ENCODE results near the gene PDGFRB.

- TF ChIP-seq, protein P1, sequence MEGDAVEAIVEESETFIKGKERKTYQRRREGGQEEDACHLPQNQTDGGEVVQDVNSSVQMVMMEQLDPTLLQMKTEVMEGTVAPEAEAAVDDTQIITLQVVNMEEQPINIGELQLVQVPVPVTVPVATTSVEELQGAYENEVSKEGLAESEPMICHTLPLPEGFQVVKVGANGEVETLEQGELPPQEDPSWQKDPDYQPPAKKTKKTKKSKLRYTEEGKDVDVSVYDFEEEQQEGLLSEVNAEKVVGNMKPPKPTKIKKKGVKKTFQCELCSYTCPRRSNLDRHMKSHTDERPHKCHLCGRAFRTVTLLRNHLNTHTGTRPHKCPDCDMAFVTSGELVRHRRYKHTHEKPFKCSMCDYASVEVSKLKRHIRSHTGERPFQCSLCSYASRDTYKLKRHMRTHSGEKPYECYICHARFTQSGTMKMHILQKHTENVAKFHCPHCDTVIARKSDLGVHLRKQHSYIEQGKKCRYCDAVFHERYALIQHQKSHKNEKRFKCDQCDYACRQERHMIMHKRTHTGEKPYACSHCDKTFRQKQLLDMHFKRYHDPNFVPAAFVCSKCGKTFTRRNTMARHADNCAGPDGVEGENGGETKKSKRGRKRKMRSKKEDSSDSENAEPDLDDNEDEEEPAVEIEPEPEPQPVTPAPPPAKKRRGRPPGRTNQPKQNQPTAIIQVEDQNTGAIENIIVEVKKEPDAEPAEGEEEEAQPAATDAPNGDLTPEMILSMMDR (IDR thresholded peaks at IDR 0.05) = no peak
- TF ChIP-seq POLR2A (IDR thresholded peaks at IDR 0.05) = no peak
Observed at GRCh38 chr5:150108711-150109514, 46.7 kb downstream of the PDGFRB start.

All from body of pancreas (tissue), 4 donors.